PC-9 (cell line): Measurements from ENCODE around the gene CEP131. TPM values are rescaled to one million over a fixed set of nuclear protein-coding genes. Genes with fewer than 3 reads are reported as not detected.

Experiments used
- BruUV-seq: library from RNA; stranded (reverse); fragments of 400-500 nt; replicated peaks from 2 replicates; lab custom pipeline; 2021; lab: Mats Ljungman, UMichigan
- CTCF ChIA-PET: fragments of 300-600 bp; sonication (Branson Sonifier 250); formaldehyde crosslinking; loops from one replicate; lab custom pipeline; 2022; ENCODE audit warnings: antibody characterized with exemption; lab: Charles Lee
- POLR2A ChIA-PET: fragments of 300-600 bp; sonication (Branson Sonifier 250); formaldehyde crosslinking; loops from one replicate; lab custom pipeline; 2022; ENCODE audit warnings: antibody characterized with exemption; ENCODE audit not compliant: unreplicated experiment; lab: Charles Lee
- DNase-seq, 2 experiments: peaks; one replicate each; pipeline versions ENCODE4 v3.0.0 to v3.0.0-alpha.2; 2015 to 2022; ENCODE audit warnings: mixed read lengths in 1 of 2
- H2AFZ ChIP-seq: fragments of 200-600 bp; sonication (generic); 2 replicates; pipeline ENCODE4 v1.8.1; 2017; ENCODE audit warnings: antibody characterized with exemption
- H3F3A ChIP-seq: fragments of 200-600 bp; sonication (generic); 2 replicates; pipeline ENCODE4 v1.8.1; 2017; ENCODE audit warnings: antibody characterized with exemption, mild to moderate bottlenecking, low read depth; ENCODE audit not compliant: insufficient read depth
- H3K27ac ChIP-seq: fragments of 200-600 bp; sonication (generic); 2 replicates; pipeline ENCODE4 v1.6.1; 2016; ENCODE audit warnings: mixed run types
- H3K27me3 ChIP-seq: fragments of 200-600 bp; sonication (generic); 2 replicates; pipeline ENCODE4 v1.6.1; 2016; ENCODE audit warnings: low read depth, mixed run types; ENCODE audit not compliant: insufficient read depth
- H3K36me3 ChIP-seq: fragments of 200-600 bp; sonication (generic); 2 replicates; pipeline ENCODE4 v1.6.1; 2016; ENCODE audit warnings: low read depth, mixed run types
- H3K4me1 ChIP-seq: fragments of 200-600 bp; sonication (generic); replicated peaks from 2 replicates; pipeline ENCODE4 v1.6.1; 2016; ENCODE audit warnings: mixed run types; ENCODE audit not compliant: insufficient read depth
- H3K4me2 ChIP-seq: fragments of 200-600 bp; sonication (generic); 2 replicates; pipeline ENCODE4 v1.6.1; 2017; ENCODE audit warnings: mixed run types
- H3K4me3 ChIP-seq: fragments of 200-600 bp; sonication (generic); 2 replicates; pipeline ENCODE4 v1.6.1; 2016; ENCODE audit warnings: mixed run types
- H3K79me2 ChIP-seq: fragments of 200-600 bp; sonication (generic); 2 replicates; pipeline ENCODE4 v1.6.1; 2017; ENCODE audit warnings: low read depth, mixed run types
- H3K9me2 ChIP-seq: fragments of 200-600 bp; sonication (generic); 2 replicates; pipeline ENCODE4 v1.8.1; 2017; ENCODE audit warnings: mild to moderate bottlenecking; ENCODE audit not compliant: insufficient read depth
- H3K9me3 ChIP-seq: fragments of 200-600 bp; sonication (generic); 2 replicates; pipeline ENCODE4 v1.8.1; 2016; ENCODE audit warnings: low read depth; ENCODE audit not compliant: insufficient read depth
- H4K20me1 ChIP-seq: fragments of 200-600 bp; sonication (generic); 2 replicates; pipeline ENCODE4 v1.8.1; 2017; ENCODE audit not compliant: insufficient read depth
- CTCF ChIP-seq: fragments of 200-600 bp; sonication (generic); conservative IDR thresholded peaks from 2 replicates; pipeline ENCODE4 v1.6.1; 2017; ENCODE audit warnings: mixed run types, antibody characterized with exemption, mild to moderate bottlenecking, moderate library complexity
- EZH2 ChIP-seq: fragments of 200-600 bp; sonication (generic); IDR thresholded peaks from 2 replicates; pipeline ENCODE4 v1.8.0; 2017; ENCODE audit warnings: antibody characterized with exemption, low read depth
- intact Hi-C: fragments of 100-400 bp; cut with micrococcal nuclease; formaldehyde crosslinking; loops from one replicate; pipeline ENCODE4 v1.10.0; 2022; ENCODE audit not compliant: unreplicated experiment
- total RNA-seq: library from RNA; stranded (reverse); gene quantifications from 2 replicates; pipeline ENCODE4 v1.2.3, GENCODE V29; 2021

The CEP131 gene
- total RNA-seq, 1 experiment from 2014 or later, result 24.4 TPM

- Histone ChIP-seq H3K27ac (no peak overlapping the region), H3K9me3 (no peaks in the 10 kb centered on the region), H4K20me1 (no peaks in the 10 kb centered on the region; the same call in 1 of the 2 replicates), H3K79me2 (no peaks in the 10 kb centered on the region), H3K27me3 (no peaks in the 10 kb centered on the region), H3K9me2 (no peaks in the 10 kb centered on the region), H3K36me3 (no peaks in the 10 kb centered on the region), H3F3A (no peaks in the 10 kb centered on the region; the same call in 1 of the 2 replicates), H3K4me2 (no peak overlapping the region), H3K4me3 (no peak overlapping the region), H3K4me1 (no peaks in the 10 kb centered on the region), H2AFZ (no peak overlapping the region)
- CTCF ChIA-PET, result no interaction called here
- intact Hi-C loops, result no loop called here
- TF ChIP-seq EZH2, result no peak
- no peak for TF ChIP-seq CTCF
- DNase-seq, result no peak
- POLR2A ChIA-PET, result no interaction called here
- no TSS peak for BruUV-seq
Observed at GRCh38 chr17:81258292-81258691, 35.5 kb upstream of the CEP131 start.

GRCh38 chr17:81257533-81257932, 34.8 kb upstream of the CEP131 start:
- DNase-seq, result no peak
- H3K9me3 ChIP-seq, result no peaks in the 10 kb centered on the region
- H3K27ac ChIP-seq, result no peak overlapping the region
- TF ChIP-seq EZH2 (no peak), CTCF (no peak)
- H3K4me2 ChIP-seq, result no peak overlapping the region
- intact Hi-C loops, result no loop called here
- ChIA-PET POLR2A (no interaction called here), CTCF (interaction anchor here (0.7 kb wide), 1 partner anchor 227 kb away, joined by 3 read pairs; no protein-coding TSS in a partner anchor)
- H3K4me3 ChIP-seq, result no peak overlapping the region
- no peaks in the 10 kb centered on the region for H3K4me1 ChIP-seq
- H3K9me2 ChIP-seq, result no peaks in the 10 kb centered on the region
- no peaks in the 10 kb centered on the region; the same call in 1 of the 2 replicates for H4K20me1 ChIP-seq
- no peaks in the 10 kb centered on the region for H3K27me3 ChIP-seq
- H3K79me2 ChIP-seq, result no peaks in the 10 kb centered on the region
- no peak overlapping the region for H2AFZ ChIP-seq
- no TSS peak for BruUV-seq
- H3K36me3 ChIP-seq, result no peaks in the 10 kb centered on the region
- H3F3A ChIP-seq, result no peaks in the 10 kb centered on the region; the same call in 1 of the 2 replicates

GRCh38 chr17:81256616-81257015, 33.9 kb upstream of the CEP131 start:
- H3K9me3 ChIP-seq, result no peaks in the 10 kb centered on the region
- H3K4me1 ChIP-seq, result no peaks in the 10 kb centered on the region
- H3K79me2 ChIP-seq, result no peaks in the 10 kb centered on the region
- H3K9me2 ChIP-seq, result no peaks in the 10 kb centered on the region
- H3K36me3 ChIP-seq, result no peaks in the 10 kb centered on the region
- ChIA-PET POLR2A (no interaction called here), CTCF (no interaction called here)
- no peaks in the 10 kb centered on the region for H3K27me3 ChIP-seq
- no TSS peak for BruUV-seq
- DNase-seq, result no peak
- intact Hi-C loops, result no loop called here
- H3K4me2 ChIP-seq, result no peak overlapping the region
- H3K27ac ChIP-seq, result no peak overlapping the region
- H2AFZ ChIP-seq, result no peak overlapping the region
- no peak for TF ChIP-seq EZH2
- TF ChIP-seq CTCF, result no peak
- H4K20me1 ChIP-seq, result no peaks in the 10 kb centered on the region; the same call in 1 of the 2 replicates
- no peaks in the 10 kb centered on the region; the same call in 1 of the 2 replicates for H3F3A ChIP-seq
- H3K4me3 ChIP-seq, result no peak overlapping the region
